ENCODE results near the gene LRRC49.

The LRRC49 gene

DNA sequence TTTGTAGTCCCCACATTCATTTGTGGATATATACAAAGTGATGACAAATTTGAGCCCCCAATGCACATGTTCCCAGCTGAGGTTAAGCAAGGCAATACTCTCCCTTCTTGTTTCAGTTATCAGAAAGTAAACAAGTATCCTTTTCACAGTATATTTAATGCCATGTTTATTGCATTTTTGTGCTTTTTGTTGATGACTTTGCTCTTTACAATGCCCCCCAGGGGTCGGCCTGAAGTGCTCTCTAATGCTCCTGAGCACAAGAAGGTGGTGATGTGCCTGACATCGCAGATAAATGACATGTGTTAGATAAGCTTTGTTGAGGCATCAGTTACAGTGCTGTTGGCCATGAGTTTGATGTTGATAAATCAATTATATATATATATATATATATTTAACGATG, 165.0 kb downstream of the LRRC49 start:
- DNase-seq, result no peak

DNA sequence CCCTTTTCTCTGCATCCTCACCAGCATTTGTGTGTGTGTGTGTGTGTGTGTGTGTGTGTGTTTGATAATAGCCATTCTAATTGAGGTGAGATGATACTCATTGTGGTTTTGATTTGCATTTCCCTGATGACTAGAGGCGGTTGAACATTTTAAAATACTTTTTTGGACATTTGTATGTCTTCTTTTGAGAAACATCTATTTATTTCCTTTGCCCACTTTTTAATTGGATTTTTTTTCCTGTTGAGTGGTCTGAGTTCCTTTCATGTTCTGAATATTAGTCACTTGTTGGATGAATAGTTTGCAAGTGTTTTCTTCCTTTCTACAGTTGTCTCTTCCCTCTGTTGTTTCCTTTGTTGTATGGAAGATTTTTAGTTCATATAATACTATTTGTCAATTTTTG, 168.4 kb downstream of the LRRC49 start:
- no peak for DNase-seq

DNA sequence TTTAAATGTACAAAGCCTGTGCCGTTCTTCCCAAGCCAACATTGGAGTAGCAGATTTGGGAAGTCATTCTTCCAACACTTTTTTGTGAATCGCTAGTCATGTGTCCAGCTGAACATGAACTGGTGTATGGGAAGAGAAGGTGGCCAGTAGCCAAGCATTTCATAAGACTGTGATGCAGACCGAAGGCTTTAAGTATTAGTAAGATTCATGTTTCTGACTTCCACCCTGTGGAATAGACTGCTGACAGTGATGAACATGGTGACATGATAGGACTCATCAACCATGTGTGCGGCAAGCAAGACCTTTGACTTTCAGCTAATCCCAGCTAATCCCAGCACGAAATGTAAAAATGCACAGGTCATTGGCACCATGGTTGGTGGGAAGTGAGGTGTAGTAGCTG, 174.4 kb downstream of the LRRC49 start:
- DNase-seq, result no peak

DNA sequence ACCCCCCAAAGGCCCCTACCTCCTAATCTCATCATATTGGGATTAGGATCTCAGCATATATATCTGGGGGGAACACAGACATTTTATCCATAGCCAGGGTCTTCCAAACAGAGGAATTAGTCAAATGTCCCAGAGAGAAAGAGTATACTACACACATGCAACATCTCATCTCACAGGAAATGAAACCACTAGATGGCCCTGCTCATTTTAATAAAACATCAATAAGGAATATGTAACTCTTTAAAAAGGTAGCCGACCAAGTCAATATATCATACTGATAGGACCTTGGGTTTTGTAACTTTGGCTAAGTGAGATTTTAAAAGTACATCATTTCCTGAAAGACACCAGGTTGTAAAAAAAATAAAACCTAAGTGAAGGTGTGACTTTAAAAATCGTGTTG, 177.1 kb downstream of the LRRC49 start:
- no peak for DNase-seq

DNA sequence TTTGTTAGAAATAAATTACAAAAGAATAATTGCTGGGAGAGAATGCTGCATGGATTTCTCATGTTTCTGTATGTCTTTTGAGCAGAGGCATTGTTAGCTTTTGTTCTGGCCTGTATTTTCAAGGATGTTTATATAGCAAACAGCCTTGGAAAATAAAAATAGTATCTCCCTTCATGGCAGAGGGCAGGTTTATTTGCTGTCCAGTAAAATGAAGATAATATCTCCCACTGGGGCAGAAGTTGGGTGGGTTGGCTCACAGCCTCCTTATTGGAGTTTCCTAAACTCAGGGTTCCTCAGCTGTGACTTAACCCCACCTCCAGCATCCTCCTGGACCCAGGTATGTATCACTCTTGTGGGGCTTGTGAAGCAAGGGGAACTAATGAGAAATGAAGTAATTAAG, 178.9 kb downstream of the LRRC49 start:
- no peak for DNase-seq

DNA sequence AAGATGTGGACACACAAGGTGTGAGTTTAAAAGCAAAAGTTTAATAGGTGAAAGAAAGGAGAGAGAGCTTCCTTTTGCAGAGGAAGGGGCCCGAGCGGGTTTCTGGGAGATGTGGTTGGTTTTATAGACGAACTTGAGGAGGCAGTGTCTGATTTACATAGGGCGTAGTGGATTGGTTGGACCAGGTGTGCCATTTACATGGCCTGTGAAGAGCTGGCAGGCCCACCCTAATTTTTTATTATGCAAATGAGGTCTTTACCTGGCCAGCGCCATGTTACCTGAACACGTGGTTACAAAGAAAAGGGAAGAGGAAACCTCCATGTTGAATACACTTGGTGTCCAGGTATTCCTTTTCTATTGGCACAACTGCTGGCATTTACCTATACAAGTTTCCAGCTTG, 179.8 kb downstream of the LRRC49 start:
- no peak for DNase-seq

DNA sequence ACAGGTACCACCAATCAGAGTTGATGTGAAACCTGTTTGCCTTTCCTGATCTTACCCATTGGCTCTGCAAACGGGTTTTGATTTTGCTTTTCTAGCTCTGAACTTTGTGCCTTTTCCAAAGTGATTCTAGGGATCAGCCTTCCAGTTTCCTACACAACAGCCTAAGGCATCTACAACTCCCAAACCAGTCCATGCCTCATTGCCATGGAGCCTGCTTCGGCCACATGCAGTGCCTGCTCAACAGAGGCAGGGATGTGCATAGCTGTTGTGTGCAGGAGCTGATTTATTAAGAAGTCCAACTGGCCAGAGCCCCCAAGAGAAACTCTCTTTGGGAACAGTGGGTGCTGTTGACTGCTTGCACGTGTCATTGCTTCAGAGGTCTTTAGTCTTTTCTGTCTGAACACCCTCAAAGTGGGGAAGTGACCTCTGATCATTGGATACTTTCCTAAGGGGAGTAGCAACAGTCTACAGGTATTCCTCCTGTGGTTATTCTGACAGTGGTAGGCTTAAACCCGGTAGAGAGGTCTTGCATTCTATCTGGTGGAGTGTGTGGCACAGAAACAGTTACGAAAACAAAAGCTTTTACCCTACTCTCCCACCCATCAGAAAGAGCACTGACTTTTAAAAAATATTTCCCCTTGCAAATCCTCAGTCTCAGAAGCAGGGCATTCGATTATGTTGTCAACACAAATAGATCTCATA, 186.0 kb downstream of the LRRC49 start:
- DNase-seq, result no peak

DNA sequence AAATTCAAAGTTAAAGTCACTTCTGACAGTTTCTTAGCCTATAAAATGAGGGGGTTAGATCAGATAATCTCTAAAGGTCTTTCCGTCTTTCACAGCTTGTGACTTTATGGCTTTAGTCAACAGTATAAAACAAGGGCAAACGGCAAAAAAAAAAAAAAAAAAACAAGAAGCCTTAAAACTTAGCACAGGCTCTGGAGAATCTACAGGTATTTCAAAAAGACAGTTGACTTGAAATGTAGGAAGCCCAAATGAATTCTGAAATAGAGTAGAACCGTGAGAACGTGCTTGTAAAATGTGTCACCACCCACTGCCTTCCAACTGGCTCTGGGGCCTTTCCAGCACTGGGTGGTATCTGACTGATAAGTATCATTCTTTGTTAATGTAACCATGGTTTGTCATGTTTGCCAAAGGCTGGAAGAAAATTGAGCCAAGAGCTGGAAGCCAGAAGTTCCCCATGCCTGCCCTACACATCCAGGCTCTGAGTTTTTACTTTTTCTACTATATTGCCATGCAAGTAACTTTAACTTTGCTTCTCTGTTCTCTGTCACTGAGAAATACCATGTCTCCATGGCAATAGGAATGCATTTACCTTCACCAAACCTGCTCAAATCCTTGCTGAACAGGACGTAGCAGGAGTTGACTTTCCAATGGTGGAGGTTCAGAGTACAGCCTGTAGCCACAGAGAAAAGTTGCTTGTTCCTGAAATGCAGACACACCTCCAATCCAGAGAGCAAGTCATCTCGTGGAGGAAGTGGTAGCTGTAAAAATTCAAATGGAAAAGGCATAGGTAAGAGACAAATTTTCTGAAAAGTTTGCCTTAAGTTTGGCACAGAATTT, 186.8 kb downstream of the LRRC49 start:
- no peak for DNase-seq

DNA sequence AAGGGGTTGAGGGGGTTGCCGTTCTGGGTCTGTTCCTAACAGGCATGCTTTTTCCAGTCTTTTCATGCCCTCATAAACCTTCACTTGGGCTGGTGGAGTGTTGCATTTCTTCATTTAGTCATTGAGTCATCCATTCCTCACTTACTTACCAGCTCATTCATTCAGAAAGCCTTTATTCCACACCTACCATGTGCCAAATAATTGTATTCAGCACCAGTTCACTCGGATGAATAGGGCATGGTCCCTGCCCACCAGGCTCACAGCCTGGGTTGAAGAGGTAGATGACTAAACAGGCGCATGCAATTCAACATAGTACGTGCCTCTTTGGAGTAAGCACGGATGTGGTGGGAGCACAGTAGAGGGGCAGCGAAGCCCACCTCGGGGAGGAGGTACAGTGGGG, 187.5 kb downstream of the LRRC49 start:
- no peak for DNase-seq

DNA sequence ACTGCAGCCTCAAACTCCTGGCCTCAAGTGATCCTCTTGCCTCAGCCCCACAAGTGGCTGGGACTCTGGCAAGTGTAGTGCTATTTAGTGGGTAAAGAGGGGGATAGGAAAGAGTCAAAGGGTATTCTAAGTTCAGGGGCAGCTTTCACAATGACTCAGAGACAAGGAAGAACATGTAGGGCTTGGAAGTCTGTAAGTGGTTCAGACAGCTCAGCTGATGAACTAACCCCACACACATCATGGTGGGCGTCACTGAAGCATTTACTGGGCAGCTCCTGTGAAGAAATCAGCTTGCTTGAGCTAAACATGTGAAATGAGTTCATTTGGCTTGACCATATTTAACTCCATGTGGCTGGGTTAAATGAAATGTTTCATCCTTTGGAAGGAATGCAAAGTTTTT, 188.1 kb downstream of the LRRC49 start:
- no peak for DNase-seq

DNA sequence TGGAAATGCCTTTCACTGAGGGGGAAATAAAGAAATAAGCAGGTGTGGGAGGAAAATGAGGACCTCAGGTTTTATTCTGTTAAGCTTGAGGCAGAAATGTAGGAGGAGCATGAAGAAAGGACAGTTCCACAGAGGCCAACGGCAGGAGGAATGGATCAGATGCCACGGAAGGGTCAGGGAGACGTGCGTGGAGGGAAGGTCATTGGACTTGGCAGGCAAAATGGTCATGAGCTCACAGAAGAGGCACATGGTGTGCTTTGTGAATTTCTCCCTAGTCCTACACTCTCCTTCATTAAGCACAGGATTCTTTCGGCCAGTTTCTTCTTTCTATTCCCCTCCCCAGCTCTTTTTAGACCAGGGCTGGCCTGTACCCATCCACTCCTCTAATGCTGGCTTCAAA, 190.2 kb downstream of the LRRC49 start:
- DNase-seq, result no peak

DNA sequence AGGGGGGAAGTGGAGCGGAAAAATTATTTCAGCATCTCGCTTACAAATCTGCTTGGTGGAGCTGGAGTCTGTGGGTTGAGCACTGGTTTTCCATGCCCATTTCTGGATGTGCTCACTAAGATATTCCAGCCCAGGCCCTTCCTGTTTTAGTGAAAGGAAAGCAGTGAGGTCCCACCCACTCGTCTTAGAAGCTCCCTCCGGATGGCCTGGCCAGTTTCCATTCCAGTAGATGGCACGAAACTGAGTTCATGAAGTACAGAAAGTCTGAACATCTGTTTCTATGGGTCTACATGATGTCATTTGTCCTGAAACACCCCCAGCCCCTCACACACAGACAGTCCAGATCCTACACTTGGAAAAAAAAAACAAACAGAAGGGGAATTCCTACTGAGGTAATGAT, 190.7 kb downstream of the LRRC49 start:
- DNase-seq, result no peak

DNA sequence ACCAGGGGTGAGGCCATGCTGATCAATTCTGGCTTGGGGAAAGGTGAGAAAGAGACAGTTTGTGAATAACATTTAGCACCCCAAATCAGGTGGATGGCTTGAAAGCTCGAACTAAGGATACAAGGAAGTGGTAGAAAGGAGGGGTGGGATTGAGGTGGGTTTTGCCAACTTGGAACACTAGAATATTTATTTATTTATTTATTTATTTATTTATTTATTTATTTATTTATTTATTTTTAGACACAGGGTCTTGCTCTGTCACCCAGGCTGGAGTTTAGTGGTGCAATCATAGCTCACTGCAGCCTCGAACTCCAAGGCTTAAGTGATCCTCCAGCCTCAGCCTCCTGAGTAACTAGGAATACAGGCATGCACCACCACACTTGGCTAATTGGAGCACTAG, 191.6 kb downstream of the LRRC49 start:
- no peak for DNase-seq

DNA sequence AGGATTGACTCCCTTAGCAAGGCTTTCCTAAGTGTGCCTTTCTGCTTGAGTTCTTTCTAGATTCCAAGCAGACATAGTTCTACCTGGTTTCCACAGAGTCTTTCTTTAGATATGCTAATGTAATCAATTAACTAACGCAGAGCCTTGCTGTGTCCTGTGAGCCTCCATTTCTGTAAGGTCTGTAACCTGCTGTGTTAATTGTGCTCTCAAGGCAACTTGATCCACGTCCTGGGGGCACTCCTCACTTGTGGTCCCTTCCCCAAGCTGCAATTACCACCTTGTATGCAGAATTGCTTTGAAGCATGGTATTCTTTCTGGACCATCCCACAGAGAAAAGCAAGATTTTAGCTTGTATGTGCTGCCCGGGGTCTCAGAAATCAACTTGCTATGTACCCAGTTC, 193.2 kb downstream of the LRRC49 start:
- no peak for DNase-seq

DNA sequence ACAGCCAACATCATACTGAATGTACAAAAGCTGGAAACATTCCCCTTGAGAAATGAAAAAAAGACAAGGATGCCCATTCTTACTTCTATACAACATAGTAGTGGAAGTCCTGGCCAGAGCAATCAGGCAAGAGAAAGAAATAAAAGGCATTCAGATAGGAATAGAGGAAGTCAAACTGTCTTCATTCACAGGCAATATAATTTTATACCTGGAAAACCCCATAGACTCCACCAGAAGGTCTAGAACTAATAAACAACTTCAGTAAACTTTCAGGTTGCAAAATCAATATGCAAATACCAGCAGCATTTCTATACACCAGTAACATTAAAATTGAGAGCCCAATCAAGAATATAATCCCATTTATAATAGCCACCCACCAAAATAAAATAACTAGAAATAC, 195.5 kb downstream of the LRRC49 start:
- no peak for DNase-seq

DNA sequence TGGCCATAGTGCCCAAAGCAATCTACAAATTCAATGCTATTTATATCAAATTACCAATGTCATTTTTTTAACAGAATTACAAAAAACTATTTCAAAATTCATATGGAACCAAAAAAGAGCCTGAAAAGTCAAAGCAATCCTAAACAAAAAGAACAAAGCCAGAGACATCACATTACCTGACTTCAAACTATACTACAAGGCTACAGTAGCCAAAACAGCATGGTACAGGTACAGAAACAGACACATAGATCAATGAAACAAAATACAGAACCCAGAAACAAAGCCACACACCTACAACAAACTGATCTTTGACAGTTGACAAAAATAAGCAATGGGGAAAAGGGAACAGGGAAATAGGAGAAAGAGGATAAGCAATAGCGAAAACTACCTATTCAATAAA, 196.1 kb downstream of the LRRC49 start:
- DNase-seq, result no peak

DNA sequence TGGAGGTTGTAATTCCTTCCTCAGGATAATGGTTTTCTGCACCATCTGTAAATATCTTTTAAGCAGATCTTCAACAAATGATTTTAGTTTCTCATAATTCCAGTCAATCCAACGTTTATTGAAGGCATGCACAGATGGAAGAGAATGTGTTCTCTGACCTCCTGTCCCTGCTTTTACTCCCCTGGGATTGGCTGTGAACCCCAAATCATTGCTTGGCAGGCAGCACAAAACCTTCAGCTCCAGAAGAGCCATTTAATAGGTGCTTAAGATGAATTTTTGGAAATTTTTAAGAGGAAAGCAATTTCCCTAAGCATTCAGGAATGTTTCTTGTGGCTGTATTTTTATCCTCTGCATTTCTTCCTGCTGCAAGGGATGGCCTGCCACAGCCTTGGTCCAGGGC, 197.2 kb downstream of the LRRC49 start:
- DNase-seq, result no peak

DNA sequence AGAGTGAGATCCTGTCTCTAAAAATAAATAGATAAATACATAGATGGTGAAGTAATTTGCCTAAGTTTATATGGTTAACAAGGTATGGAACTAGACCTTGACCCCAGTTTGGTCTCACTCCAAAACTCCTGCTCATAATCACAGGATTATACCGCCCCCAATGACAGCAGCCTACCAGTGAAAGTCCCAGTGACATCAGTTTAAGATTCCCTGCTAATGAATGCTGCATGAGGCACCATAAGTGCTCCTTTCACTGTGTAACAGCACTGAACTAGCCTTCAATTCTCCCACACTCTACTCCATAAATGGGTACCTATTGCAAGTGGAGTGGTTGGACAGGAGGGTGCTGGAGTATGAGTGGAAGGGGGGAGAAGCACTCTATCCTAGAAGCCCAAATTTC, 199.0 kb downstream of the LRRC49 start:
- DNase-seq, result no peak

DNA sequence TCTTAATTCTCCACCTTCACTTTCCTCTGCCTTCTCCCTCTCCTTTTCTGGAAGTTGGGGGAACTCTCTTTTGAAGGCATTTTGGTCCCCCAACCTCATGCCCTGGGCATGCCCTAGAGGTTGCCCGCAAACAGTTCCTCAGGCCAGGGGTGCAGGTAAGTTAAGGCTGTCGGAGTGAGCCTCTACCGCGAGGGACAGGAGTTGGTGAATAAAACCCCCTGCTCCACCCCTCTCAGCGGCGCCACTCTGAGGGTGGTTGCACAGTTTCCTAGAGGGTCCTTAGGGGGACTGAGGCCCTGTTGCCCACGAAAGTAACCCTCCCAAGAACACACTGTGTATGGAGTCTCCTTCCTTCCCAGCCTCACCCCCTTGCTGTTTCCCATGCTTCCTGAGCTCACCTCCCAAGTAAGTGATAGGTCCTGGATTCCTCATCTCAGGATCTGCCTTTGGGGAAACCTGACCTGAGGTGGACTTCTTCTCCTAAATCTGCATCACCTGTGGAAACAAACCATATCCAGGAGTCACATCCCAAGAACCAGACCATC, 199.5 kb downstream of the LRRC49 start:
- no peak for DNase-seq

DNA sequence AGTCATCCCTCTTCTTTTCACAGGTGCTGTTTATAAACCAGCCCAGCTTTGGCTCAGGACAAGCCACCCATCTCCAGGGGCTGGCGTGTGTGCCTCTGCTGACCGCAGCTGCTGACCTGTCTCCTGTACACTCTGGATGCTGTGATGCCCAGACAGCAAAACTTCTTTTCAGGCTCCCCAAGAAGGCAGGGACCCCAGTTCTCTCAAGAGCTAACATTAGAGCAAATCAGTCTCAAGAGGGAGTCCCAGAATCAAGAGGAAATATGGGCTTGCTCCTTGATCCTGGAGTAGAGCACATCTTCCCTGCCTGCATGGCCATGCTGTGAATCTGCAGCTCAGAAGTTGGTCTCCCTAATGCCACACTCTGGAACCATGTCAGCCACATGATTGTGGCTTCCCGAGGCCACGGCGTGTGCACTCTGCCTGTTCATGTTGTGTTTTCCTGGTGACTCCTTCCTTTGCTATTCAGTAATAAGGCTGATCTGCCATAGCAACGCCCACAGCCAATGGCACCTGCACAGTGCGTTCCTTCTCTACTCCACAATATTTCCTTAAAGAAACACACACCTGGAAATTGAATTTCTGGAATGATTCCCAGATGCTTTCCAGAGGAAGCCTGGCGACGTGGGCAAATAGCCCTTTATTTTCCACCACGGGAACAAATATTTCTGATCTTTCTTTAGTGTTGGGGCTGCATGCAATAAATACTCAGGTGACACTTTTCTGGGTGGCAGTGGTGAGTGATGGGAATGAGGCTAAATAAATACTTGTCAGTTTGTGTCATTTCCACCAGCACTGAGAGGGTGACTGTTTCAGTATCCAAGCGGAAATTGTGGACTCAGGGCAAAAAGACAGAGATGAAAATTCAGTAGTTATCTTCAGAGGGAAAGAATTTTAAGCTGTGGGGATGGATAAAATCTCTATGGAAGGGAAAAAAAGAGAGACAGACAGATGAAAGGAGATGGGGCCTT, 200.7 kb downstream of the LRRC49 start:
- DNase-seq, result no peak

DNA sequence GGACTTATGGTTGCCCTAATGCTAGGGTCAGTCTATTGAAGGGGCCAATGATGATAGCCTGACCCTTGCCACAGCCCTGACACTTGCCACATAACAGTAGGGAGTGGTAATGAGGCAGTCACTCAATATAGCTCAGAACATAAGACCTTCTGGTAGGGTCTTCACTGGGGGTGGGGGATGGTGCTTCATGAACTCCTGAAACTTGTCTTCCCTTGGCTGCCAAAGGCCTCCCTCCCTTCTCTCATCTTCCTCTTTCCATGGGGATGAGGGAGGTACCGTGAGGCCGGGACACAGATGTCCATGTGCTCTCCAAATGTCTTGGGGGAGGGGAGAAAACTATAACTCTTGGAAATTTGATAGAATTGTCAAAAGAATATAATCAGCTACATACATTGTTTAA, 201.5 kb downstream of the LRRC49 start:
- no peak for DNase-seq

DNA sequence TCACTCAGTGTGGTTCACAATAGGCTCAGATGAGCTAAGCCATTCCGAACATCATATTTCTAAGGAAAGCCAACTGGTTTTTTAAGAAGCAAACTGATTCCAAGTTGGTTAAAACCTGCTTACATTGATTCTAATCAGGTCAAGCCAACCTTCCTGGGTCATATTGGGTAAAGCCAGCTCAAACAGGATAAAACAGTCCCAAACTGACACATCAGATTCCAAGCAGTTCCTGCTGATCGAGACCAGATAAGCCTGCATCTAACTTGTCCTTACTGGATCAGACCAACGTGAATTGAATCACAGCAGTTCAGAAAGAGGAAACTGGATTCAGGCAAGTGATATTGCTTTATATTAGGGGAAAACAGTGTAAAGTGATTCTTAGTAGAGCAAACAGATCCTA, 204.1 kb downstream of the LRRC49 start:
- DNase-seq, result no peak

DNA sequence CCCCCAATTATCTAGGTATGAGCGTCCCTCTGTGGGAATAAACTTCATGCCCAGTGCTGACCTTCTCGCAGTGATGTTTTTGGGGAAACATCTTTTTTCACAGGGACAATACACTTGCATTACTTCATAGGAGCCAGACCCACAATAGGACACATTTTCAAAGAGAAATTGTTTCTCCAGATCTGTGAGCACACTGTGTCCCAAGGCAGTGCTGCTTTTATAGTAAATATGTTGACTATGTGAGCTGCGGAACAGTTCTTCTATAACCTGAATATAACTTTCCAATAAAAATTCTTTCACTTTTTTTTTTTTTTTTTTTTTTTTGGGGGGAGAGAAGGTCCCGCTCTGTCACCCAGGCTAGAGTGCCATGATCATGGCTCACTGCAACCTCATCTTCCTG, 205.3 kb downstream of the LRRC49 start:
- no peak for DNase-seq
